ENCODE data around the gene GINS2.

- TF ChIP-seq CTCF (conservative IDR thresholded peaks at IDR 0.05; ENCODE audit: low read length) = no peak
- no peak for TF ChIP-seq EZH2phosphoT487 (IDR thresholded peaks at IDR 0.05; ENCODE audit: borderline replicate concordance, low read depth, low read length)
Measured at GRCh38 chr16:85662482-85662812, 26.3 kb downstream of the GINS2 start.

Data from OCI-LY7 (cell line).